Neural progenitor cell (in vitro differentiated cells): ENCODE data around the gene LAMA1. TPM values are rescaled to one million over a fixed set of nuclear protein-coding genes. Genes with fewer than 3 reads are reported as not detected.

Experiments
- DNase-seq: peaks from one replicate; pipeline ENCODE4 v3.0.0-alpha.2; 2016; ENCODE audit warnings: low spot score
- H2AFZ ChIP-seq: fragments of 200-600 bp; sonication (generic); replicated peaks from 2 replicates; pipeline ENCODE4 v1.6.1; 2016; ENCODE audit warnings: antibody characterized with exemption
- H3F3A ChIP-seq: fragments of 200-600 bp; sonication (generic); 2 replicates; pipeline ENCODE4 v1.6.1; 2016; ENCODE audit warnings: antibody characterized with exemption, low read depth
- H3K27ac ChIP-seq: fragments of 200-600 bp; sonication (generic); 2 replicates; pipeline ENCODE4 v1.5.1; 2016; ENCODE audit warnings: mild to moderate bottlenecking
- H3K27me3 ChIP-seq: fragments of 200-600 bp; sonication (generic); 2 replicates; pipeline ENCODE4 v1.6.1; 2016; ENCODE audit warnings: mild to moderate bottlenecking, moderate library complexity
- H3K36me3 ChIP-seq: fragments of 200-600 bp; sonication (generic); 2 replicates; pipeline ENCODE4 v1.5.1; 2016
- H3K4me1 ChIP-seq: fragments of 200-600 bp; sonication (generic); 2 replicates; pipeline ENCODE4 v1.6.1; 2016; ENCODE audit warnings: mixed run types
- H3K4me2 ChIP-seq: fragments of 200-600 bp; sonication (generic); 2 replicates; pipeline ENCODE4 v1.6.1; 2016
- H3K4me3 ChIP-seq: fragments of 200-600 bp; sonication (generic); 2 replicates; pipeline ENCODE4 v1.5.1; 2016
- H3K79me2 ChIP-seq: fragments of 200-600 bp; sonication (generic); 2 replicates; pipeline ENCODE4 v1.6.1; 2016; ENCODE audit warnings: low read depth
- H3K9ac ChIP-seq: fragments of 200-600 bp; sonication (generic); 2 replicates; pipeline ENCODE4 v1.6.1; 2016
- H3K9me3 ChIP-seq: fragments of 200-600 bp; sonication (generic); 2 replicates; pipeline ENCODE4 v1.5.1; 2016; ENCODE audit warnings: low read depth
- H4K20me1 ChIP-seq: fragments of 200-600 bp; sonication (generic); 2 replicates; pipeline ENCODE4 v1.6.1; 2016; ENCODE audit warnings: low read depth
- H3K27ac Mint-ChIP-seq: 3 replicates; pipeline ENCODE4 v1.8.0; 2021; ENCODE audit warnings: mixed read lengths
- H3K27me3 Mint-ChIP-seq: 2 replicates; pipeline ENCODE4 v1.8.0; 2022; ENCODE audit warnings: low read depth, mild to moderate bottlenecking, inconsistent platforms, moderate library complexity, mixed read lengths; ENCODE audit not compliant: insufficient read depth
- H3K36me3 Mint-ChIP-seq: 3 replicates; pipeline ENCODE4 v1.8.0; 2021; ENCODE audit warnings: mixed read lengths
- H3K4me1 Mint-ChIP-seq: 3 replicates; pipeline ENCODE4 v1.8.0; 2021; ENCODE audit warnings: mixed read lengths
- H3K4me3 Mint-ChIP-seq: 3 replicates; pipeline ENCODE4 v1.8.0; 2021; ENCODE audit warnings: mild to moderate bottlenecking, moderate library complexity, mixed read lengths
- H3K9me3 Mint-ChIP-seq: 3 replicates; pipeline ENCODE4 v1.8.0; 2020; ENCODE audit warnings: mixed read lengths
- CTCF ChIP-seq: fragments of 200-600 bp; sonication (generic); IDR thresholded peaks from 2 replicates; pipeline ENCODE4 v1.5.1; 2017; ENCODE audit warnings: antibody characterized with exemption, mild to moderate bottlenecking
- EZH2 ChIP-seq: fragments of 200-600 bp; sonication (generic); IDR thresholded peaks from 2 replicates; pipeline ENCODE4 v1.6.1; 2017; ENCODE audit warnings: antibody characterized with exemption, mild to moderate bottlenecking, moderate library complexity
- EZH2phosphoT487 ChIP-seq: fragments of 200-600 bp; sonication (generic); IDR thresholded peaks from 2 replicates; pipeline ENCODE4 v1.6.1; 2017; ENCODE audit warnings: antibody characterized with exemption
- total RNA-seq: library from RNA; depleted of rRNA; stranded (reverse); fragments of >200 nt; gene quantifications from 2 replicates; pipeline ENCODE4 v1.2.3, GENCODE V29; 2015; ENCODE audit warnings: low replicate concordance

Gene LAMA1
- total RNA-seq, 1 donor from 2014 or later = 80.3 TPM

GRCh38 chr18:6921571-6921970 lies 196.0 kb downstream of the LAMA1 start:
- H3K36me3 Mint-ChIP-seq = peaks cover 6% of the 10 kb centered on the region
- peaks cover 2% of the 10 kb centered on the region for H3K27me3 Mint-ChIP-seq
- no peak overlapping the region for H3K4me3 ChIP-seq
- no peak overlapping the region for H3K4me3 Mint-ChIP-seq
- H3F3A ChIP-seq = no peaks in the 10 kb centered on the region
- no peaks in the 10 kb centered on the region for H3K27me3 ChIP-seq
- H2AFZ ChIP-seq = no peak overlapping the region
- H3K9ac ChIP-seq = no peak overlapping the region
- H3K27ac ChIP-seq = no peak overlapping the region
- no peak overlapping the region for H3K4me2 ChIP-seq
- TF ChIP-seq CTCF (no peak), EZH2phosphoT487 (no peak), EZH2 (no peak)
- H3K4me1 ChIP-seq = peaks cover 14% of the 10 kb centered on the region
- no peaks in the 10 kb centered on the region for H3K9me3 ChIP-seq
- no peaks in the 10 kb centered on the region for H3K79me2 ChIP-seq
- no peaks in the 10 kb centered on the region for H3K36me3 ChIP-seq
- peaks cover 13% of the 10 kb centered on the region for H3K4me1 Mint-ChIP-seq
- H3K27ac Mint-ChIP-seq = no peak overlapping the region
- H3K9me3 Mint-ChIP-seq = peaks cover 4% of the 10 kb centered on the region
- no peaks in the 10 kb centered on the region for H4K20me1 ChIP-seq
- DNase-seq = no peak

- Histone ChIP-seq H2AFZ (no peak overlapping the region), H3K36me3 (no peaks in the 10 kb centered on the region), H3K4me3 (no peak overlapping the region), H3K27ac (no peak overlapping the region), H3K27me3 (no peaks in the 10 kb centered on the region), H3K4me2 (no peak overlapping the region), H4K20me1 (no peaks in the 10 kb centered on the region), H3K9ac (no peak overlapping the region), H3F3A (no peaks in the 10 kb centered on the region), H3K79me2 (no peaks in the 10 kb centered on the region), H3K9me3 (no peaks in the 10 kb centered on the region), H3K4me1 (peaks cover 8% of the 10 kb centered on the region)
- Mint-ChIP-seq H3K9me3 (peaks cover 4% of the 10 kb centered on the region), H3K27ac (peak overlapping the region; percentile 87), H3K36me3 (peaks cover 10% of the 10 kb centered on the region), H3K4me1 (peaks cover 9% of the 10 kb centered on the region), H3K4me3 (peak overlapping the region; percentile 3), H3K27me3 (peaks cover 2% of the 10 kb centered on the region)
- TF ChIP-seq CTCF (peak; percentile 91), EZH2 (no peak), EZH2phosphoT487 (no peak)
- DNase-seq = peak; percentile 75
These were observed 197.3 kb downstream of the LAMA1 start for GRCh38 chr18:6920099-6920955.

GRCh38 chr18:6917072-6917471 lies 200.5 kb downstream of the LAMA1 start:
- Histone ChIP-seq H4K20me1 (no peaks in the 10 kb centered on the region), H2AFZ (no peak overlapping the region), H3K9ac (no peak overlapping the region), H3K4me3 (no peak overlapping the region), H3F3A (no peaks in the 10 kb centered on the region), H3K4me1 (peaks cover 3% of the 10 kb centered on the region), H3K9me3 (no peaks in the 10 kb centered on the region), H3K79me2 (no peaks in the 10 kb centered on the region), H3K36me3 (no peaks in the 10 kb centered on the region), H3K27ac (no peak overlapping the region), H3K4me2 (no peak overlapping the region), H3K27me3 (no peaks in the 10 kb centered on the region)
- Mint-ChIP-seq H3K27me3 (peaks cover 2% of the 10 kb centered on the region), H3K4me3 (no peak overlapping the region), H3K27ac (no peak overlapping the region), H3K9me3 (no peaks in the 10 kb centered on the region), H3K4me1 (peaks cover 3% of the 10 kb centered on the region), H3K36me3 (peaks cover 7% of the 10 kb centered on the region)
- no peak for TF ChIP-seq EZH2phosphoT487
- TF ChIP-seq CTCF = no peak
- no peak for TF ChIP-seq EZH2
- no peak for DNase-seq
